Astrocyte (in vitro differentiated cells and primary cell): ENCODE results near the gene CDK3. TPM values are rescaled to one million over a fixed set of nuclear protein-coding genes. Genes with fewer than 3 reads are reported as not detected.
"Not testable (repeated sequence)": the region's sequence is repeated elsewhere in the genome, so short reads cannot be mapped to it uniquely, and the experiment has no call there.

Experiments used
- DNase-seq: peaks from one replicate; pipeline ENCODE4 v3.0.0-alpha.2; 2010; ENCODE audit warnings: low read depth
- FAIRE-seq: peaks from 2 replicates; lab custom pipeline; 2011; peaks lifted over from hg19 to GRCh38; lab: Jason Lieb, UNC
- H2AFZ ChIP-seq: 2 replicates; pipeline ENCODE4 v1.6.0; 2012; ENCODE audit warnings: low read depth, low read length, inconsistent platforms
- H3K27ac ChIP-seq: 2 replicates; pipeline ENCODE4 v1.5.1; 2011; ENCODE audit warnings: low read depth, low read length, inconsistent platforms
- H3K27me3 ChIP-seq: 2 replicates; pipeline ENCODE4 v1.6.0; 2011; ENCODE audit warnings: low read length, inconsistent platforms; ENCODE audit not compliant: insufficient read depth
- H3K36me3 ChIP-seq: 2 replicates; pipeline ENCODE4 v1.5.1; 2011; ENCODE audit warnings: low read length, inconsistent platforms; ENCODE audit not compliant: insufficient read depth
- H3K4me1 ChIP-seq: 2 replicates; pipeline ENCODE4 v1.5.1; 2011; ENCODE audit warnings: low read length, inconsistent platforms; ENCODE audit not compliant: insufficient read depth
- H3K4me2 ChIP-seq: 2 replicates; pipeline ENCODE4 v1.6.0; 2012; ENCODE audit warnings: low read length, inconsistent platforms
- H3K4me3 ChIP-seq: 2 replicates; pipeline ENCODE4 v1.5.1; 2011; ENCODE audit warnings: low read depth, mild to moderate bottlenecking, low read length, inconsistent platforms; ENCODE audit not compliant: insufficient read depth
- H3K79me2 ChIP-seq: 2 replicates; pipeline ENCODE4 v1.6.0; 2012; ENCODE audit warnings: mild to moderate bottlenecking, low read length, inconsistent platforms; ENCODE audit not compliant: insufficient read depth
- H3K9ac ChIP-seq: 2 replicates; pipeline ENCODE4 v1.6.0; 2012; ENCODE audit warnings: mild to moderate bottlenecking, low read length, inconsistent platforms
- H3K9me3 ChIP-seq: 2 replicates; pipeline ENCODE4 v1.5.1; 2012; ENCODE audit warnings: low read depth, mild to moderate bottlenecking, low read length, inconsistent platforms; ENCODE audit not compliant: insufficient read depth
- H4K20me1 ChIP-seq: 2 replicates; pipeline ENCODE4 v1.6.0; 2012; ENCODE audit warnings: low read length, inconsistent platforms; ENCODE audit not compliant: insufficient read depth
- H3K27ac Mint-ChIP-seq: one replicate; pipeline ENCODE4 v1.8.0; 2021; ENCODE audit warnings: mild to moderate bottlenecking, mixed read lengths; ENCODE audit not compliant: unreplicated experiment
- H3K27me3 Mint-ChIP-seq: one replicate; pipeline ENCODE4 v1.8.0; 2021; ENCODE audit warnings: low read depth, mixed read lengths; ENCODE audit not compliant: unreplicated experiment
- H3K36me3 Mint-ChIP-seq: one replicate; pipeline ENCODE4 v1.8.0; 2021; ENCODE audit warnings: low read depth, mixed read lengths; ENCODE audit not compliant: unreplicated experiment
- H3K4me1 Mint-ChIP-seq: one replicate; pipeline ENCODE4 v1.8.0; 2021; ENCODE audit warnings: low read depth, mixed read lengths; ENCODE audit not compliant: unreplicated experiment
- H3K4me3 Mint-ChIP-seq: one replicate; pipeline ENCODE4 v1.8.0; 2021; ENCODE audit warnings: mild to moderate bottlenecking, moderate library complexity, mixed read lengths; ENCODE audit not compliant: unreplicated experiment
- H3K9me3 Mint-ChIP-seq: one replicate; pipeline ENCODE4 v1.8.0; 2021; ENCODE audit warnings: mild to moderate bottlenecking, mixed read lengths; ENCODE audit not compliant: unreplicated experiment
- EZH2 ChIP-seq: IDR thresholded peaks from 2 replicates; pipeline ENCODE4 v1.6.1; 2012; ENCODE audit warnings: mild to moderate bottlenecking, low read length, inconsistent platforms; ENCODE audit not compliant: insufficient read depth
- total RNA-seq: library from RNA; stranded (reverse); gene quantifications from 2 replicates; pipeline ENCODE4 v1.2.1, GENCODE V29; 2021
- TF ChIP-seq, protein P1 (sequence below): IDR thresholded peaks from 2 replicates; pipeline ENCODE4 v1.5.1; 2011; ENCODE audit warnings: low read depth, mild to moderate bottlenecking, inconsistent platforms, low read length, moderate library complexity; ENCODE audit not compliant: insufficient read depth

The CDK3 gene
- total RNA-seq, 1 donor from 2014 or later = 5.0 TPM

DNA sequence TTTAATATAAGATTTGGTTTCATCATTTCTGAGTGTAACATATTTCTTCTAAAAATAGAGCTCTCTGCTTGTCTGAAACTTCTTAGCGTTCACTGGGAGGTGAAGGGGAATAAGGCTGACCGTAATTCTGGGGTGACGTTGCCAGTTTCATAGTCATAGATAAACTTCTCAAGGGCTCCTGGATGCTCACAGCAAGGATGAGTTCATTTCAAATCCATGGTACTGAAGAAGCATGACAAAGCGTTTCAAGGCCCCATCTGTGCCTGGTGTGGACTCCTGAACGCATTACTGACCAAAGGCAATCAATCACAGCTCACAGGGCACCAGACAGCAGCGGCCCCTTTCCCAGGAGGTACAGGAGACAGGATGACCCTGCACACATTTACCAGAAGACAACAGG is 38.5 kb downstream of the CDK3 start:
- Mint-ChIP-seq H3K36me3 (peaks cover 38% of the 10 kb centered on the region), H3K4me1 (no peaks in the 10 kb centered on the region), H3K9me3 (no peaks in the 10 kb centered on the region), H3K27ac (no peak overlapping the region), H3K4me3 (no peak overlapping the region), H3K27me3 (no peaks in the 10 kb centered on the region)
- Histone ChIP-seq H3K27me3 (no peaks in the 10 kb centered on the region), H3K4me1 (no peaks in the 10 kb centered on the region), H4K20me1 (peaks cover 47% of the 10 kb centered on the region), H3K27ac (no peak overlapping the region), H2AFZ (no peak overlapping the region), H3K9me3 (no peaks in the 10 kb centered on the region), H3K4me3 (no peak overlapping the region), H3K4me2 (no peak overlapping the region), H3K79me2 (no peaks in the 10 kb centered on the region), H3K36me3 (peaks cover 59% of the 10 kb centered on the region), H3K9ac (no peak overlapping the region)
- TF ChIP-seq, protein P1, sequence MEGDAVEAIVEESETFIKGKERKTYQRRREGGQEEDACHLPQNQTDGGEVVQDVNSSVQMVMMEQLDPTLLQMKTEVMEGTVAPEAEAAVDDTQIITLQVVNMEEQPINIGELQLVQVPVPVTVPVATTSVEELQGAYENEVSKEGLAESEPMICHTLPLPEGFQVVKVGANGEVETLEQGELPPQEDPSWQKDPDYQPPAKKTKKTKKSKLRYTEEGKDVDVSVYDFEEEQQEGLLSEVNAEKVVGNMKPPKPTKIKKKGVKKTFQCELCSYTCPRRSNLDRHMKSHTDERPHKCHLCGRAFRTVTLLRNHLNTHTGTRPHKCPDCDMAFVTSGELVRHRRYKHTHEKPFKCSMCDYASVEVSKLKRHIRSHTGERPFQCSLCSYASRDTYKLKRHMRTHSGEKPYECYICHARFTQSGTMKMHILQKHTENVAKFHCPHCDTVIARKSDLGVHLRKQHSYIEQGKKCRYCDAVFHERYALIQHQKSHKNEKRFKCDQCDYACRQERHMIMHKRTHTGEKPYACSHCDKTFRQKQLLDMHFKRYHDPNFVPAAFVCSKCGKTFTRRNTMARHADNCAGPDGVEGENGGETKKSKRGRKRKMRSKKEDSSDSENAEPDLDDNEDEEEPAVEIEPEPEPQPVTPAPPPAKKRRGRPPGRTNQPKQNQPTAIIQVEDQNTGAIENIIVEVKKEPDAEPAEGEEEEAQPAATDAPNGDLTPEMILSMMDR = no peak
- no peak for TF ChIP-seq EZH2
- FAIRE-seq (no peak), DNase-seq (peak; percentile 23)

DNA sequence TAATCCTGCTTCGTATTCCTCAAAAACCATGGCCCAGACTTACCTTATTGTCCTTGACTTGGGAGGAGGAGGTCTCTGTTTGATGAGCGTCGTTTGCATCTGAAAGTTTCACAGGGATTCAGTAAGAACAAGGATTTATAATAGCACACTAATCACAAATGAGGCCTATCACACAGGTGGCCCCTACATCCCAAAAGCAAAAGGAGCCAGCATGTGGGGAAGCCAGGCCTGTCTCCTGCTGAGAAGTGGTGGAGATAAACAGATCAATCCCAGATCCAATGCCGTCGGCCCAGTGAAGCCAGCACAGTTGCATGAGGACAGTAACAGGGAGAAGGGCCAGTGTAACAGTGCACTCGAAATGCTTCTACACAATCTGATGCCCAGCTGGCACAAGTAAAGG is 39.7 kb downstream of the CDK3 start:
- Histone ChIP-seq H2AFZ (no peak overlapping the region), H3K4me1 (no peaks in the 10 kb centered on the region), H3K9ac (no peak overlapping the region), H3K79me2 (no peaks in the 10 kb centered on the region), H3K4me2 (no peak overlapping the region), H3K27me3 (no peaks in the 10 kb centered on the region), H3K36me3 (peaks cover 70% of the 10 kb centered on the region), H3K4me3 (no peak overlapping the region), H3K9me3 (no peaks in the 10 kb centered on the region), H3K27ac (no peak overlapping the region), H4K20me1 (peaks cover 54% of the 10 kb centered on the region)
- no peak overlapping the region for H3K27ac Mint-ChIP-seq
- no peak overlapping the region for H3K4me3 Mint-ChIP-seq
- FAIRE-seq (no peak), DNase-seq (no peak)
- TF ChIP-seq EZH2 = no peak
- TF ChIP-seq, protein P1 = no peak
- no peaks in the 10 kb centered on the region for H3K27me3 Mint-ChIP-seq
- H3K36me3 Mint-ChIP-seq = peaks cover 45% of the 10 kb centered on the region
- H3K4me1 Mint-ChIP-seq = no peaks in the 10 kb centered on the region
- H3K9me3 Mint-ChIP-seq = no peaks in the 10 kb centered on the region

DNA sequence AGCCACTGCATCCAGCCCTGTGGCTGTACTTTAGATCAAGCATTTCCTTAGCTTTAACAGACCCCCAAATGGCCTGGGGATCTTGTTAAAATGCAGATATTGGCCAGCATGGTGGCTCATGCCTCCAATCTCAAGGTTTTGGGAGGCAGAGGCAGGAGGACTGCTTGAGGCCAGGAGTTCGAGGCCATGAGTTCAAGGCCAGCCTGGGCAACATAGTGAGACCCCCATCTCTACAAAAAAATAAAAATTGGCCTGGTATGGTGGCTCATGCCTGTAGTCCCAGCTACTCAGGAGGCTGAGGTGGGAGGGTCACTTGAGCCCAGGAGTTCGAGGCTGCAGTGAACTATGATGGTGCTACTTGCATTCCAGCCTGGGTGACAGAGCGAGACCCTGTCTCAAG is 42.2 kb downstream of the CDK3 start:
- H3K4me1 Mint-ChIP-seq, H3K27ac ChIP-seq, H3K9me3 Mint-ChIP-seq, H3K27me3 ChIP-seq, H3K27me3 Mint-ChIP-seq, H2AFZ ChIP-seq, DNase-seq, H3K79me2 ChIP-seq, FAIRE-seq, H3K27ac Mint-ChIP-seq, H3K9me3 ChIP-seq, H3K4me3 ChIP-seq, H3K4me2 ChIP-seq, H3K4me1 ChIP-seq, H3K9ac ChIP-seq, H3K4me3 Mint-ChIP-seq: not testable (repeated sequence)
- Histone ChIP-seq H4K20me1 (peaks cover 48% of the 10 kb centered on the region), H3K36me3 (peaks cover 81% of the 10 kb centered on the region)
- peaks cover 49% of the 10 kb centered on the region for H3K36me3 Mint-ChIP-seq

DNA sequence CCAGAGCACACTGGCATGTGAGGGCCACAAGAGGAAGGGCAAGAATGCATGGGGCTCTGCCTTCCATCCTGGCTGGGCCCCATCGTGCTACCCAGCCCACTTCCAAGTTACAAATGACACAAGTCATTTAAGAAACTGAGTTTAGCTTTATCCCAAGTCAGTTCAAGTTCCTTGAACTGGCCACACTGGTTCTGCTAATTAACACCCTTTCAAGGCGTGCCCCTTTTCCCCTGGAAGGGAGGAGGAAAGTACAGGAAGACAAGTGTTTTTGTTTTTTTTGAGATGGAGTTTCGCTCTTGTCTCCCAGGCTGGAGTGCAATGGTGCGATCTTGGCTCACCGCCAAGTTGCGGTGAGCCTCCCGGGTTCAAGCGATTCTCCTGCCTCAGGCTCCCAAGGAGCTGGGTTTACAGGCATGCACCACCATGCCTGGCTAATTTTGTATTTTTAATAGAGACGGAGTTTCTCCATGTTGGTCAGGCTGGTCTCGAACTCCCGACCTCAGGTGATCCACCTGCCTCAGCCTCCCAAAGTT is 43.9 kb downstream of the CDK3 start:
- not testable (repeated sequence) for H3K4me2 ChIP-seq, H2AFZ ChIP-seq, H3K9me3 ChIP-seq, FAIRE-seq, DNase-seq, H3K9me3 Mint-ChIP-seq, H3K9ac ChIP-seq, H3K79me2 ChIP-seq, H3K27me3 Mint-ChIP-seq, H3K27ac Mint-ChIP-seq, H3K4me3 ChIP-seq, H3K27ac ChIP-seq, H3K27me3 ChIP-seq, H3K4me3 Mint-ChIP-seq
- peaks cover 16% of the 10 kb centered on the region for H3K4me1 ChIP-seq
- H3K4me1 Mint-ChIP-seq = peaks cover 16% of the 10 kb centered on the region
- H3K36me3 Mint-ChIP-seq = peaks cover 45% of the 10 kb centered on the region
- H4K20me1 ChIP-seq = peaks cover 52% of the 10 kb centered on the region
- H3K36me3 ChIP-seq = peaks cover 70% of the 10 kb centered on the region
